SJSA1 (cell line): Measurements from ENCODE around the gene RPS6KA3. TPM values are rescaled to one million over a fixed set of nuclear protein-coding genes. Genes with fewer than 3 reads are reported as not detected.

Experiments
- DNase-seq, 2 experiments: peaks; one replicate each; pipeline ENCODE4 v3.0.0-alpha.2; 2015 to 2020; ENCODE audit warnings: low spot score in 2 of 2, low read depth in 1 of 2
- H3K27ac ChIP-seq: fragments of 250-450 bp; sonication (Bioruptor Pico); 2 replicates; pipeline ENCODE4 v1.5.1; 2020; ENCODE audit warnings: mild to moderate bottlenecking, moderate library complexity
- H3K27me3 ChIP-seq: fragments of 250-450 bp; sonication (Bioruptor Pico); replicated peaks from 2 replicates; pipeline ENCODE4 v1.5.1; 2020; ENCODE audit warnings: mild to moderate bottlenecking, moderate library complexity
- H3K36me3 ChIP-seq: fragments of 250-450 bp; sonication (Bioruptor Pico); 2 replicates; pipeline ENCODE4 v1.5.1; 2020; ENCODE audit warnings: mild to moderate bottlenecking
- H3K4me1 ChIP-seq: fragments of 250-450 bp; sonication (Bioruptor Pico); replicated peaks from 2 replicates; pipeline ENCODE4 v1.6.1; 2021; ENCODE audit warnings: mild to moderate bottlenecking
- H3K4me3 ChIP-seq: fragments of 250-450 bp; sonication (Bioruptor Pico); 2 replicates; pipeline ENCODE4 v1.5.1; 2020; ENCODE audit warnings: mild to moderate bottlenecking
- H3K9me3 ChIP-seq: fragments of 250-450 bp; sonication (Bioruptor Pico); replicated peaks from 2 replicates; pipeline ENCODE4 v1.5.1; 2020; ENCODE audit warnings: mild to moderate bottlenecking
- total RNA-seq: library from RNA; depleted of rRNA; stranded (reverse); fragments of >200 nt; shearing (Covaris generic); gene quantifications from 2 replicates; pipeline ENCODE4 v1.2.3, GENCODE V29; 2014

The RPS6KA3 gene
- total RNA-seq, 1 experiment from 2014 or later: 43.8 TPM

DNA sequence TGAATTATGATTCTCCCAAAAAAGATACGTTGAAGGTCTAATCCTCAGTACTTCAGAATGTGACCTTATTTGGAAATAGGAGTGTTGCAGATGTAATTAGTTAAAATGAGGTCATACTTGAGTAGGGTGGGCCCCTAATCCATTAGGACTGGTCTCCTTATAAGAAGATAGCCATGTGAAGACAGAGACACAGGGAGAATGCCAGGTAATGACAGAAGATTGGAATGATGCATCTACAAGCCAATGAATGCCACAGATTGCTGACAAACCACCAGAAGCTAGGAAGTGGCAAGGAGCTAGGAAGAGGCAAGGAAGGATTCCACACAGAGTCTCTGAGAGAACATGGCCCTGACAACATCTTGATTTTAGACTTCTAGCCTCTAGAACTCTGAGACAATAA is 7.4 kb upstream of the RPS6KA3 start:
- no peaks in the 10 kb centered on the region for H3K9me3 ChIP-seq
- H3K36me3 ChIP-seq: no peaks in the 10 kb centered on the region
- DNase-seq: no peak
- H3K27ac ChIP-seq: no peak overlapping the region
- no peak overlapping the region for H3K4me3 ChIP-seq
- no peaks in the 10 kb centered on the region; the same call in none of the 2 replicates for H3K4me1 ChIP-seq
- H3K27me3 ChIP-seq: no peaks in the 10 kb centered on the region

DNA sequence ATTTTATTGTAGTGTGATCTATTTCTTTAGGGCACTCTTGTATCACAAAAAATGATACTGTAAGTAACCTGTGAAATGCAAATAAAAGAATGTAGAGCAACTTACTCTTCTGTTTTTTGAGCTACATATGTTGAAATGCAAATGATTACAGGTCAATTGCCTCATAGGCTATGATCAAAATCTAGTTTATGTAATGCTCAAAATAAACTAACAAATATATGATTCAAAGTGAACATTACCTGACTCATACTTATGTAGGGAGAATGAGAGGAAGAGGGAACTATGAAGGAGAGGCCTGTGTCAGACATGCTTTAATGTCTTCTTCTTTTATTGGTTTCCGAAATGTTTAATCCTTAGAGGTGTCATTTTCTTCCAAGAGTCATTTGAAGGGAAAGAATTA is 5.0 kb upstream of the RPS6KA3 start:
- peaks cover 3% of the 10 kb centered on the region for H3K4me1 ChIP-seq
- no peaks in the 10 kb centered on the region for H3K36me3 ChIP-seq
- H3K9me3 ChIP-seq: no peaks in the 10 kb centered on the region; the same call in 1 of the 2 replicates
- H3K4me3 ChIP-seq: no peak overlapping the region
- no peak overlapping the region for H3K27ac ChIP-seq
- no peaks in the 10 kb centered on the region for H3K27me3 ChIP-seq
- no peak for DNase-seq

DNA sequence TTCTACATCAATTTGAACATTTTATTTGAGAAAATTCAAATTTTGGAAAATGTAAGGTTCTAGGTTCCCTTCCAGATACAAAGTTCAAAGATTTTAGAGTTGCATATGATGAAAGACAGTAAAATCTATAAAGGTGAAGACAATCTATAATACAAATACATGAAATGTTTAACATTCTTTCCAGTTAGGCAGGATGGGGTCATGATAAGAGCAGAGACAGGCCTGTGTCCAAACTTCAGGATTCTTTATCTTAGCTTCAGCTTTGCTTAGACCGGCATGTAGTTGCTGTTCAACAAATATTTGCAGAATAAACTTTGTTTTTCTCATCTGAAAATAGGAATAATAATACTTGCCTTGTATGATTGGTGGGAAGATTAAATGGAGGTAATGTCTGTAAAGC is 4.5 kb upstream of the RPS6KA3 start:
- Histone ChIP-seq H3K4me3 (no peak overlapping the region), H3K27me3 (no peaks in the 10 kb centered on the region), H3K4me1 (peaks cover 3% of the 10 kb centered on the region), H3K27ac (no peak overlapping the region), H3K36me3 (no peaks in the 10 kb centered on the region), H3K9me3 (no peaks in the 10 kb centered on the region; the same call in 1 of the 2 replicates)
- DNase-seq: no peak

DNA sequence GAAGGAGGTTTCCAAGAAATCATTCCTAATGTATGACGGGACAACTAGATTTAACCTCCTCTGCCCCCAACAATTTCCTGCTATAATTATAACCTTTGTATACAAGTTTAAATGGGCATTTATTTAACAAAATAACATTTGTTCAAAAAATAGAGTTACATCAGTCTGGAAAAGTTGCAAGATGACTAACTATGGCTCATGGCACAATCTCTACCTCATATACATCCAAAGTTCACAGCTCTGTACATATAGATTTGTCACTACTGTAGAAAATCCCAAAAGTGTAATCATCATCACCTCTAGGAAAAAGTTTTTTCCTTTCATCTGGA is 3.8 kb upstream of the RPS6KA3 start:
- Histone ChIP-seq H3K4me3 (no peak overlapping the region), H3K27ac (no peak overlapping the region), H3K4me1 (peaks cover 3% of the 10 kb centered on the region), H3K27me3 (no peaks in the 10 kb centered on the region), H3K36me3 (no peaks in the 10 kb centered on the region), H3K9me3 (no peaks in the 10 kb centered on the region; the same call in 1 of the 2 replicates)
- no peak for DNase-seq

DNA sequence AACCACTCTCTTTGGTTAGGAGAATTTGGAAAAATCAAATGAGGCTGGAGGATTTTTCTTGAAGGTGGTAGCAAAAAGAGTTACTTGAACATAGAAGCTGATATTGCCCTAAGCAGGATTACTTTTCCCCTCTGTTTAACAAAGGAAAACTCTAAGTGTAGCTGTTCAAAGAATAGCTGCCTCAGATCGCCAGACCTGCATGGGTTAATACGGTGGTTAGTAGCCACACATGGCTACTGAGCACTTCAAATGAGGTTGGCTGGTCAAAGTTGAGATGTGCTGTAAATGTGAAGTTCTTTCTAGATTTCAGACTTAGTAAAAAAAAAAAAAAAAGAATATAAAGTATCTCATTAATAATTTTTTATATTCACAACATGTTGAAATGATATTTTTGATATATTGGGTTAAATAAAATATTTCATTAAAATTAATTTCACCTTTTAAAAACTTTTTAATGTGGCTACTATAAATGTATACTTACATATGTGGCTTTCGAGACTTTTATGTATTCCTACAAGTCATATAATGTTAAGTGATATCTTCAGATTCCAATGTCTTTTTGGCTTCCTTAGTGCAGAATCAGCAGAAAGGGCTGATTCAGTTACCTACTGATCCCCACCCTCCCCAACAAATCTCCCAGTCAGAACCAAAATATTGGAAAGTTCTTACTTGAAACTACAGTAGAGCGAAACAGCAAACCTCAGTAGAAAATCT is 3.3 kb upstream of the RPS6KA3 start:
- no peak for DNase-seq
- H3K4me1 ChIP-seq: peaks cover 3% of the 10 kb centered on the region
- H3K27ac ChIP-seq: no peak overlapping the region
- H3K36me3 ChIP-seq: no peaks in the 10 kb centered on the region
- H3K4me3 ChIP-seq: no peak overlapping the region
- no peaks in the 10 kb centered on the region for H3K27me3 ChIP-seq
- H3K9me3 ChIP-seq: no peaks in the 10 kb centered on the region; the same call in 1 of the 2 replicates

DNA sequence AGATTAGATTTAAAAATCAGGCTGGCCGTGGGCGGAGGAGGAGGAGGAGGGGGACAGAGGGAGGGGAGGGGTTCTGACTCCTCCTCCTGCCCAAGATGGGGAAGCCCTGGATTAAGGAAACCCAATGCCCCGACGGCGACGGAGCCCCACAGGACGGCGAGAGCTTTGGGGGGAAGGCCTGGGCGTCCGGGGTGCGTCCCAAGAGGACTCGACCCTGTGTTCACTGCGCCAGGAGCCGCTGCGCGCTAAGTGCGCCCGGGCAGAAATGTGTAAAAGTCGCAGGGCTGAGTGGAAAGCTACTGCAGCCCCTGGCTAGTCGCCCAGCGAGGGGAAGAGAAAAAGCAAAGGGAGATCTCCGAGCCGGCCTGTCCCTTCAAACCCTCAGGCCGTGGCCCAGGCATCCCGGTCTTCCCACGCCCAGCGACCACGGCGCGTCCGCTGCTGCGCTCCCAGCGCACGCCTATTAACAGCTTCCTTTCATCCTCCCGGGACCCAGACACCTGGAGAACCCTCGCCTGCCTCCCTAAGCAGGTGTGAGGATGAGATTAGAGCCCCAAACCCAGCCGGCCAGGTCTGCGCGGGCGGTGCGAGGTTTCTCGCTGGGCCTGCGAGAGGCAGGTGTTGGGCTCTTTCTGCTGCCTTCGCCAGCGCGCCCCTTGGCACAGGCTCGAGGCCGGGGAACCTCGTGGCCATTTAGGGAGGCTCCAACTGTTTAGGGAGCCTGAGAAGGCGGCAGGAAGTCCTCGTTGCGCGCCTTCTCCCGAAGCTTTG is 1.4 kb upstream of the RPS6KA3 start:
- DNase-seq: no peak
- peaks cover 16% of the 10 kb centered on the region for H3K4me1 ChIP-seq
- H3K36me3 ChIP-seq: no peaks in the 10 kb centered on the region
- H3K27ac ChIP-seq: no peak overlapping the region
- no peak overlapping the region for H3K4me3 ChIP-seq
- no peaks in the 10 kb centered on the region; the same call in 1 of the 2 replicates for H3K9me3 ChIP-seq
- H3K27me3 ChIP-seq: no peaks in the 10 kb centered on the region

- Histone ChIP-seq H3K9me3 (no peaks in the 10 kb centered on the region; the same call in 1 of the 2 replicates), H3K36me3 (no peaks in the 10 kb centered on the region), H3K27me3 (no peaks in the 10 kb centered on the region), H3K4me3 (peak overlapping the region; percentile 71; the same call in 1 of the 2 replicates), H3K27ac (no peak overlapping the region), H3K4me1 (peaks cover 19% of the 10 kb centered on the region)
- no peak for DNase-seq
These were observed 860 bp upstream of the RPS6KA3 start for GRCh38 chrX:20267607-20267930.

DNA sequence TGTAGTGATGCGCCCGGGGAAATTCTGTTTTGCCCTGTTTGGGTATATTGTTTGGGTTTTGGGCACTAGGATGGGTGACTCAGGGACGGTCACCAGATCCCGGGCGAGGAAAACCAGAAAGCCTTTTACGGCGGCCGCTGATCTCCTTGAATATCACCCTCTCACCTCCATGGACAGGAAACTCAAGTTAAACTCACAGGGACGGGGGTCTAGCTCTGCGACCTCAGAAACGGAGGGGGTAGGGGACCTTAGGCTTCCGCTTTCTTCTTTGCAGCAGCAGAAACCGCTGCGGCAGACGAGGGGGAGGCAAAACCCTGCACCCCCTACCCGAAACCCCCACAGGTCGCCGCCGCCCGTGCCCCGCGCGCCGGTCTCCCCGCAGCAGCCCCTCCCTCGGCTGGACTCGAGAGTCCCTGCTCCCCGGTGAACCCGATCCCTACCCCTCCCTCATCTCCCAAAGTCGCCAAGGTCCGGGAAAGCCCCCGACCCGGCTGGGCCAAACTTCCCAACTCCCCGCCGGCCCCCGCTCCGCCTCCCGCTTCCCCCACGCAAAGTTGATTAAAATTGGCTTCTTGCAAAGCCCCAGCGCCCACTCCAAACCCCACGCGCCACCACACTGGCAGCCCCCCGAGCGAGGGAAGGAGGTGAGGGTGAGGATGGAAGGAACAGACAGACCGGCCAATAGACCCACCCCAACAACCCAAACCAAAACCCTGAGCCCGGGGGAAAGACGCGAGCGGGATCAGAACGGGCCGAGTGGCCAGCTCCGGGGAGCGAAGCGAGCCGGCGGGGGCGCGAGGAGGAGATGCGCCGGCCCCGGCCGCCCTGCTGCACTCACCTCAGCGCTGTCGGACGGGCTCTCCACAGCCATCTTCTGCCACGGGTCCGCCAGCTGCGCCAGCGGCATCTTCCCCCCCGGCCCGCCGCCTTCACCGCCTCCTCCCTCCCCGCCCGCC is 705 bp downstream of the RPS6KA3 start:
- H3K9me3 ChIP-seq: no peaks in the 10 kb centered on the region; the same call in 1 of the 2 replicates
- H3K27me3 ChIP-seq: no peaks in the 10 kb centered on the region
- peaks cover 19% of the 10 kb centered on the region for H3K4me1 ChIP-seq
- peak overlapping the region; percentile 71 for H3K4me3 ChIP-seq
- peak overlapping the region; percentile 43 for H3K27ac ChIP-seq
- peak; percentile 9 to 35 for DNase-seq
- no peaks in the 10 kb centered on the region for H3K36me3 ChIP-seq

- H3K27ac ChIP-seq: peak overlapping the region; percentile 43
- no peaks in the 10 kb centered on the region for H3K27me3 ChIP-seq
- H3K9me3 ChIP-seq: no peaks in the 10 kb centered on the region; the same call in 1 of the 2 replicates
- H3K36me3 ChIP-seq: no peaks in the 10 kb centered on the region
- DNase-seq: peak; percentile 37 to 46
- H3K4me1 ChIP-seq: peaks cover 19% of the 10 kb centered on the region
- H3K4me3 ChIP-seq: peak overlapping the region; percentile 71
These were observed 1.4 kb downstream of the RPS6KA3 start for GRCh38 chrX:20265221-20265725.

- no peak overlapping the region for H3K4me3 ChIP-seq
- peak in 1 of 2 experiments; percentile 70 for DNase-seq
- H3K4me1 ChIP-seq: peaks cover 19% of the 10 kb centered on the region
- no peaks in the 10 kb centered on the region for H3K36me3 ChIP-seq
- no peaks in the 10 kb centered on the region for H3K27me3 ChIP-seq
- peak overlapping the region; percentile 30; the same call in 1 of the 2 replicates for H3K27ac ChIP-seq
- H3K9me3 ChIP-seq: no peaks in the 10 kb centered on the region; the same call in 1 of the 2 replicates
These were observed 3.2 kb downstream of the RPS6KA3 start for GRCh38 chrX:20263474-20263873.

GRCh38 chrX:20260885-20261284 is 5.8 kb downstream of the RPS6KA3 start:
- Histone ChIP-seq H3K4me1 (peaks cover 17% of the 10 kb centered on the region), H3K36me3 (no peaks in the 10 kb centered on the region), H3K4me3 (no peak overlapping the region), H3K27ac (no peak overlapping the region), H3K27me3 (no peaks in the 10 kb centered on the region), H3K9me3 (no peaks in the 10 kb centered on the region)
- no peak for DNase-seq

- Histone ChIP-seq H3K4me1 (peaks cover 6% of the 10 kb centered on the region), H3K9me3 (no peaks in the 10 kb centered on the region), H3K4me3 (no peak overlapping the region), H3K27ac (no peak overlapping the region), H3K36me3 (no peaks in the 10 kb centered on the region; the same call in 1 of the 2 replicates), H3K27me3 (no peaks in the 10 kb centered on the region)
- no peak for DNase-seq
These were observed 11.9 kb downstream of the RPS6KA3 start for GRCh38 chrX:20254712-20255299.

- H3K4me3 ChIP-seq: no peak overlapping the region
- no peak for DNase-seq
- no peaks in the 10 kb centered on the region; the same call in 1 of the 2 replicates for H3K36me3 ChIP-seq
- H3K27ac ChIP-seq: no peak overlapping the region
- H3K9me3 ChIP-seq: no peaks in the 10 kb centered on the region
- peaks cover 6% of the 10 kb centered on the region for H3K4me1 ChIP-seq
- H3K27me3 ChIP-seq: no peaks in the 10 kb centered on the region
These were observed 13.5 kb downstream of the RPS6KA3 start for GRCh38 chrX:20253232-20253543.
